ENCODE measurements around the gene CTSK. TPM values are rescaled to one million over a fixed set of nuclear protein-coding genes. Genes with fewer than 3 reads are reported as not detected.

The CTSK gene
- polyA plus RNA-seq, 1 of the 3 experiments (the other 2 are of a cell fraction): 6.3 TPM

GRCh38 chr1:150809651-150810050, 1.6 kb upstream of the CTSK start:
- POLR2A ChIA-PET: no interaction called here
- no peak overlapping the region for H2AFZ ChIP-seq (ENCODE audit: low read depth)
- no peaks in the 10 kb centered on the region for H3K79me2 ChIP-seq (ENCODE audit: insufficient read depth)
- no peak overlapping the region for H3K4me3 ChIP-seq (ENCODE audit: low read depth in 2 of 2, low read length in 1 of 2)
- no peak overlapping the region for H3K9ac ChIP-seq
- H3K36me3 ChIP-seq (replicated peaks in 1 of 2; ENCODE audit: control insufficient read depth in 1 of 2, insufficient read depth in 2 of 2, low read length in 1 of 2): peaks cover 31 to 44% of the 10 kb centered on the region in 2 experiments
- no peak for DNase-seq
- TF ChIP-seq POLR2AphosphoS5 (IDR thresholded peaks at IDR 0.05; ENCODE audit: low read depth, low read length) (no peak), GATA2 (CRISPR knock-in tag; IDR thresholded peaks at IDR 0.05) (no peak)
- no peaks in the 10 kb centered on the region; a peak in 1 of 4 replicates for H3K4me1 ChIP-seq (ENCODE audit: control insufficient read depth in 1 of 2, insufficient read depth in 2 of 2, low read depth in 1 of 2, low read length in 1 of 2)
- no peaks in the 10 kb centered on the region for H3K9me3 ChIP-seq
- H3K27me3 ChIP-seq (ENCODE audit: insufficient read depth): no peaks in the 10 kb centered on the region
- CTCF ChIA-PET: interaction anchor here (1.0 to 1.1 kb wide), 3 partner anchors 20 to 250 kb away, joined by 3 to 4 read pairs (median 3); no protein-coding TSS in a partner anchor
- no peaks in the 10 kb centered on the region for H4K20me1 ChIP-seq (ENCODE audit: insufficient read depth)
- WGBS (ENCODE audit: low lambda C conversion rate): 67% methylated on average over 3 of the region's 3 CpGs
- no peaks in the 10 kb centered on the region for H3K9me2 ChIP-seq
- no peaks in the 10 kb centered on the region for H3F3A ChIP-seq (replicated peaks; ENCODE audit: insufficient read depth)
- H3K27ac ChIP-seq (ENCODE audit: low read depth in 2 of 2, low read length in 1 of 2): no peak overlapping the region
- H3K4me2 ChIP-seq: no peak overlapping the region

GRCh38 chr1:150808846-150809245, 786 bp upstream of the CTSK start:
- H2AFZ ChIP-seq (ENCODE audit: low read depth): no peak overlapping the region
- H3K36me3 ChIP-seq (replicated peaks in 1 of 2; ENCODE audit: control insufficient read depth in 1 of 2, insufficient read depth in 2 of 2, low read length in 1 of 2): peaks cover 29 to 44% of the 10 kb centered on the region in 2 experiments
- no peak overlapping the region for H3K4me2 ChIP-seq
- H3F3A ChIP-seq (replicated peaks; ENCODE audit: insufficient read depth): no peaks in the 10 kb centered on the region
- no peaks in the 10 kb centered on the region for H3K79me2 ChIP-seq (ENCODE audit: insufficient read depth)
- CTCF ChIA-PET: interaction anchor here (1.0 to 1.6 kb wide), 3 partner anchors 33 to 249 kb away, joined by 3 to 4 read pairs (median 4); no protein-coding TSS in a partner anchor
- no peak overlapping the region for H3K27ac ChIP-seq (ENCODE audit: low read depth in 2 of 2, low read length in 1 of 2)
- POLR2A ChIA-PET: interaction anchor here (0.6 kb wide), 1 partner anchor 69 kb away, joined by 3 read pairs; no protein-coding TSS in a partner anchor
- no peak overlapping the region for H3K4me3 ChIP-seq (ENCODE audit: low read depth in 2 of 2, low read length in 1 of 2)
- H4K20me1 ChIP-seq (ENCODE audit: insufficient read depth): no peaks in the 10 kb centered on the region
- no peaks in the 10 kb centered on the region; a peak in 1 of 4 replicates for H3K4me1 ChIP-seq (ENCODE audit: control insufficient read depth in 1 of 2, insufficient read depth in 2 of 2, low read depth in 1 of 2, low read length in 1 of 2)
- no peaks in the 10 kb centered on the region for H3K27me3 ChIP-seq (ENCODE audit: insufficient read depth)
- no peak overlapping the region for H3K9ac ChIP-seq
- WGBS (ENCODE audit: low lambda C conversion rate): 97% methylated on average over 2 of the region's 2 CpGs
- H3K9me2 ChIP-seq: no peaks in the 10 kb centered on the region
- no peaks in the 10 kb centered on the region for H3K9me3 ChIP-seq
- no peak for DNase-seq
- TF ChIP-seq ZBTB33 (IDR thresholded peaks at IDR 0.05; ENCODE audit: borderline replicate concordance, low read depth) (no peak), GATA2 (CRISPR knock-in tag; IDR thresholded peaks at IDR 0.05) (no peak), TEAD4 (IDR thresholded peaks at IDR 0.05; ENCODE audit: borderline replicate concordance, insufficient read depth) (no peak), USF2 (IDR thresholded peaks at IDR 0.05; ENCODE audit: borderline replicate concordance, low read depth, low read length) (no peak), SIN3A (IDR thresholded peaks at IDR 0.05; ENCODE audit: borderline replicate concordance, low read depth, low read length) (no peak), RFX5 (IDR thresholded peaks at IDR 0.05; ENCODE audit: low read length) (no peak), RCOR1 (IDR thresholded peaks at IDR 0.05; ENCODE audit: low read length) (no peak), MAX (IDR thresholded peaks at IDR 0.05; ENCODE audit: low read depth) (no peak), EP300 (IDR thresholded peaks at IDR 0.05; ENCODE audit: borderline replicate concordance in 1 of 2, low read depth in 1 of 2, low read length in 1 of 2) (no peak), IRF3 (IDR thresholded peaks at IDR 0.05; ENCODE audit: low read depth, low read length) (no peak), SMC3 (IDR thresholded peaks at IDR 0.05; ENCODE audit: low read depth, low read length) (no peak), REST (IDR thresholded peaks at IDR 0.05; ENCODE audit: low read depth, low read length) (no peak), FOSL2 (IDR thresholded peaks at IDR 0.05; ENCODE audit: borderline replicate concordance, low read depth) (no peak), PBX3 (IDR thresholded peaks at IDR 0.05) (no peak), YY1 (IDR thresholded peaks at IDR 0.05; ENCODE audit: low read depth) (no peak), MEF2A (IDR thresholded peaks at IDR 0.05; ENCODE audit: borderline replicate concordance, low read depth) (no peak), FOXJ3 (CRISPR knock-in tag; IDR thresholded peaks at IDR 0.05) (no peak)
